RPMI8226 (cell line): Measurements from ENCODE around the gene ESYT3.
"Not testable (repeated sequence)": the region's sequence is repeated elsewhere in the genome, so short reads cannot be mapped to it uniquely, and the experiment has no call there.

Experiments
- DNase-seq: peaks from one replicate; pipeline ENCODE4 v3.0.0-alpha.2; 2015

The ESYT3 gene

GRCh38 chr3:138494607-138494929, 60.2 kb downstream of the ESYT3 start:
- DNase-seq = no peak

DNA sequence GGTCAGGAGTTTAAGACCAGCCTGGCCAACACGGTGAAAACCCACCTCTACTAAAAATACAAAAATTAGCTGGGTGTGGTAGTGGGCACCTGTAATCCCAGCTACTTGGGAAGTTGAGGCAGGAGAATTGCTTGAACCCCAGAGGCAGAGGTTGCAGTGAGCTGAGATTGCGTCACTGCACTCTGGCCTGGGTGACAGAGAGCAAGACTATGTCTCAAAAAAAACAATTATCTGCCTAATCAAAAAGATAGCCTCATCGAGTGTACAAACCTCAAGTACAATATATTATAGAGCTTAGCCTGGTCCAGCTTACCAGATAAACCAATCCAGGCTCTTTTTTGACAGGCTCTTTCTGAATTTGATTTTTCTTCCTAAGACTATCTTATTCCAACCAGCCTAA, 61.2 kb downstream of the ESYT3 start:
- DNase-seq = not testable (repeated sequence)

GRCh38 chr3:138496436-138496835, 62.0 kb downstream of the ESYT3 start:
- DNase-seq = no peak

- DNase-seq = no peak
Observed at GRCh38 chr3:138497021-138497420, 62.6 kb downstream of the ESYT3 start.

DNA sequence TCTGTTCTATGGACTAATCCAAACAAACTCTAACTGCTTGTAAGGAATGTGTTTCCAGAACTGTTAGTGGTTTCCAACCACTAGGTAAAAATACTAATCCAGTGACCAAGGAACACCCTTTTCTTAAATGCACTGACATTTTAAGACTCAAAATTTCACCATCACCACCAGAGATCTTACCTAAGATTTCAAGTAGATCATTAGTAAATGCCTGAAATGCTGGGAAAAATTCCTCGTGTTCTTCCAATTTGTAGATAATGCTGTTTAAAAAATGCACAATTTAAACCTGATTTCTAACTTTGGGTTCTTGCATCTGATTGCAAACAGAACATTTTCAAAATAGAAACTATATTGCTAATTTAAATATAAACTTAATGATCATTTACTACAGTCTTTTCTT, 63.4 kb downstream of the ESYT3 start:
- no peak for DNase-seq

DNA sequence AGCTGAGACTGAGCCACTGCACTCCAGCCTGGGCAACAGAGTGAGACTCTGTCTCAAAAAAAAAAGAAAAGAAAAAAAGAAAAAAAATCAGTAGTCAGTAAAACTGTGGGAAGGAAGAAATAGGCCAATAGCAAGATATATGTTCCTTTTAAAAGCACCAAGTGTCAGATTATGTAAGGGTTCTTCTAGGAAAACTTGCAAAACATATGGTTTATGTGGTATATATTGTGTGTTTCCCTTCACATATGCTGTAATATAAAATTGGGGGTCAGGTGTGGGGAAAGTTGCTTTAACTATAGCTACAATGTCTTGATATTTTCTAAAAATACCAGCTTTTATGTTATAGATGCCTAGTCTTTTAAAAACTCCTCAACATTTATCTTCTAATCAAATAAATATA, 64.6 kb downstream of the ESYT3 start:
- no peak for DNase-seq

DNA sequence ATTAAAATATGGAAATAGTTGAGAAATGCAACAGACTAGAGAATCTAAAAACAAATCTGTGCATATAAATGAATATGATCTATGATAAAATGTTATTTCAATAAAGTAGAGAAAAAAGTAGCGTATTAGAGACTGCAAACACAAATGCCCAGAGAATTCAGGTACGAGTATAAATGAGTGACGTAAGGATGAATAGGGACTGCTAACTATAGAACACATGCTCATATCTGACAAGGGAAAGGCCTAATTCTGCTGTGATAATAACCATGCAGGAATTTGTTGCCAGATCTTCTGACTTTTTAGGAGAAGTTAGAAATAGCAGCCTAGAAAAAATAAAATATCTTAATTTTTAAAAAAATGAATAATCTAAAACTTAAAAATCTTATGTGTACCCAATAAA, 73.1 kb downstream of the ESYT3 start:
- DNase-seq = no peak

- DNase-seq = no peak
Observed at GRCh38 chr3:138509586-138509985, 75.2 kb downstream of the ESYT3 start.

- peak; percentile 8 for DNase-seq
Observed at GRCh38 chr3:138511945-138512344, 77.5 kb downstream of the ESYT3 start.

DNA sequence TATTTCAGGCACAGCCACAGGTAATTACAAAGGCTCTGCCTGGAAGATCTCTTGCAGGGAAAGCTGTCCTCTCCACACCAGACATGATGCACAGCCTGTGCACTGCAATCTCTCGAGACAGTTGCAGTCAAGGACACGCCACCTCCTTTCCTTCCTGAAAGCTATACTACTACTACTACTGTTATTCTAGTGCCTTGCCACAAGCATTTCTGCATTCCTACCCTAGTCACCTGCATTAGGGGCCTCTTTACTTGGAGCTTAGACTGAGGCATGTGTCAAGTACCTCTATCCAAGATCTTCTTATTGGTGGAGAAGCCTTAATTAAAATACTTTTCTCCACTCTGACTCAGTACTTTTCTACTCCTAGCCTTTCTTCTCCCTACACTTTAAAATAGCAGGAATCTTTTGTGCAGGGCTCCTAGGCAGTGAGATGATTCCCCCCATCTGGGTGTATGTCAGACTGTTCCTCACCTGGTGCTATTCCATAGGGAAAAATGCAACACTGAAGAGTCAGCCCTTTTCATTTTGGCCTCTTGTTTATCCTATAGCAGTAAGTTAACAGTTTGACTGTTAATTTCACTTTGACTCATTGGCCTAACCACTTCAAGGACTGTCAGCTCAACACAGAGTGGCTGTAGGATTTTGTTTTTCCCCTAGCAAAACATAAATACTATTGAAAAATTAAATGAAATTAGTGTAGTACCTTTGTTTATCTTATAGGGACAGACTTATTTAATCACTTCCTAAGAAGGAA, 78.9 kb downstream of the ESYT3 start:
- DNase-seq = no peak

GRCh38 chr3:138521445-138521844, 87.0 kb downstream of the ESYT3 start:
- not testable (repeated sequence) for DNase-seq
